GM18867 (cell line): ENCODE data around the gene EGFL6.
"Not testable (repeated sequence)": the region's sequence is repeated elsewhere in the genome, so short reads cannot be mapped to it uniquely, and the experiment has no call there.

Experiments used
- ATAC-seq: cut with Tn5 transposase; IDR thresholded peaks from one replicate; pipeline ENCODE4 v1.9.1; 2021; ENCODE audit warnings: mild to moderate bottlenecking, moderate library complexity; ENCODE audit not compliant: unreplicated experiment

The EGFL6 gene

DNA sequence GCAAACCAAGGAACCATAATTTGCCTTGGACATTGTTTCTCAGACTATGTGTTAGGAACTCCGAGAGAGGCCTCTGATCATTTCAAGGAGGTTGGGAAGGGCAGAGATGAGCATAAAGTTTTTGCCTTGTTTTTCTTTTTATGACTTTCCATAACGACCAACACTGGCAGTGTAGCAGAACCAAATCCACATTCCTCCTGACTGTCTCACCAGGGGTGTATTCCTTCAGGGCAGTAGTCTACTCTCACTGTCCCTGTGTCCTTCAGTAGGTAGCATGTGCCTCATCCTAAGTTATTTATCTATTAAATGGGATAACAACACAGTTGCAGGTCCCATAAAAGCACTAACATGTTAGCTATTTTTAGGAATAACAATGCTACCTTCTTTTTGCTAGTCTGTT lies 20.8 kb downstream of the EGFL6 start:
- ATAC-seq = no peak

DNA sequence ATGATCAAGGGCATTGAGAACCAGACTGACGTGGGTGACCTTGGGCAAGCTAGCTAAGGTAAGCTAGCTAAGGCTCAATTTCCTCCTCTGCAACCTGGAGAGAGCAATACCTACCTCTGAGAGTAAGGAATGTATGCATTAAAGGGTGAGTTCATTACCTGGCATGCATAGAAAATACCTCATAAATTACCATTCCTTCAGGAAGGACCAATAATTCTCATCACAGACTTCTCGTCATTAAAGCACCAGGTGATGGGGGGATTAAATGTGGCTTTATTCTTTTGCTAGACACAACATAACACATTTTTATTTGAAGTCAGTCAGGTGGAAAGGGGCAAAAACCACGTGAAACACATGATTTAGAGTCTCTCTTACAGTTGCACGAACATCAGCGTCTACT lies 21.5 kb downstream of the EGFL6 start:
- ATAC-seq = no peak

DNA sequence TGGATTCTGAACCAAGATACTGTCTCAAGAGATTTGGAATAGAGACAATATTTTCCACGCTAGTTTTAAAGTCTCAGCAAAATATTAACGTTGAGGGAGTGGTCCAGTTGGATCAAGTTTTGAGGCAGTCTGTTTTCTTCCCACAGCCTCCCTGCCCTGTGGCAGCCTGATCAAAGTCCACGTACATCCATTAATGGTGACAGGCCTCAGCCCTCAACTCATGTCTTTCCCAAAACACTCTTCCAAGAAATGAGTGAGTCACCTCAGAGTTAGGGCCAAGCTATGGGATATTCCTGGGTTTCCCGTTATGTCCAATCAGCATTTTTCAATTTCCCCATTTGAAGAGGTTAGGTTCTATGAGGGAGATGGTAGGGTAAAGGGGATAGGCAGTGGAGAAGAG lies 28.5 kb downstream of the EGFL6 start:
- no peak for ATAC-seq

DNA sequence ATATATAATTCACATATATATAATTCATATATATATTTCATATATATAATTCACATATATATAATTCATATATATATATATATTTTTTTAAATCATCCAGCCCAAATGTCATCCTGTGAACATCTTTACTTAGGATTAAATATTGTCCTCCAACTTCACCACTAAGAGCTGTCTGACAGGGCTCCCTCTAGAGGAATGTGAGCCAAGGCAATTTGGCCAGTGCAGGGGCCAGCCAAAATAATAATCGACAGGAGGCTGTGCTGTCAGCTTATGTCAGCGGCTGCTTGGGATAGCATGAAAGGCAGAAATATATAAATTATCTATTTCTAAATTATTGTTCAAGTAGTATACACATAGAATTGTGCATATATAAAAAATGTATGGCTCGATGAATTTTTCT lies 29.5 kb downstream of the EGFL6 start:
- ATAC-seq = no peak

DNA sequence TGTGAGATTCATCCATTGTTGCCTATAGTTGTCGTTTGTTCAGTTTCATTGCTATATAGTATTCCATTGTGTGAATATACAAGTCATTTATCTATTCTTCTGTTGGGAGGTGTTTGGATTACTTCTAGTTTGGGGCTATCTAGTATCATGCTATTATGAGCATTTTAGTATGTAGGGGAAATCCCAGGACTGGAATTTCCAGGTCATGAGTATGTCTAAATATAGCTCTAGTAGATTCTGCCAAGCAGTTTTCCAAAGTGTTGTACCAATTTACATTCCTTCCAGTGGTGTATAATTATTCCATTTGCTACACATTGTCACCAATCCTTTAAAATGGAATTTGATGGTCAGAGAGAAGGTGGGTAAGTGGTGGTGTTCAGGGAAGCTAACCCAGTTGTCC lies 30.1 kb downstream of the EGFL6 start:
- ATAC-seq = no peak

DNA sequence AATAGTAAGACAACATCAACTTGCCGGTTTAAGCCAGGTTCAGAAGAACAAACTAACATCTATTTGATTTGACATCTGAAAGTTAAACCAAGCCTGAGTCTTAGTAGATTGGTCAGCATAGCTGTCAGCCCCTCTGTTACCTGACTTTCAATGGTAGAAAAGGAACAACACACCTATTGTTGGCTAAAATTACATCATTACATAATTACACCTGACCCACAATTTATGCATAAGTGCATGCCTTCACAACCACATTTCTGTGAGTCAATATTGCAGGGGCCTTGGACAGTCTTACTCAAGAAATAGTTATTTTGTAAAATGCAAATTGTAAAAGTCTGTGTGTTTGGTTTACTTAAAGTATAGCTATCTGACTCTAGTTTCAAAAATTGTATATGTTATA lies 36.2 kb downstream of the EGFL6 start:
- ATAC-seq = no peak

DNA sequence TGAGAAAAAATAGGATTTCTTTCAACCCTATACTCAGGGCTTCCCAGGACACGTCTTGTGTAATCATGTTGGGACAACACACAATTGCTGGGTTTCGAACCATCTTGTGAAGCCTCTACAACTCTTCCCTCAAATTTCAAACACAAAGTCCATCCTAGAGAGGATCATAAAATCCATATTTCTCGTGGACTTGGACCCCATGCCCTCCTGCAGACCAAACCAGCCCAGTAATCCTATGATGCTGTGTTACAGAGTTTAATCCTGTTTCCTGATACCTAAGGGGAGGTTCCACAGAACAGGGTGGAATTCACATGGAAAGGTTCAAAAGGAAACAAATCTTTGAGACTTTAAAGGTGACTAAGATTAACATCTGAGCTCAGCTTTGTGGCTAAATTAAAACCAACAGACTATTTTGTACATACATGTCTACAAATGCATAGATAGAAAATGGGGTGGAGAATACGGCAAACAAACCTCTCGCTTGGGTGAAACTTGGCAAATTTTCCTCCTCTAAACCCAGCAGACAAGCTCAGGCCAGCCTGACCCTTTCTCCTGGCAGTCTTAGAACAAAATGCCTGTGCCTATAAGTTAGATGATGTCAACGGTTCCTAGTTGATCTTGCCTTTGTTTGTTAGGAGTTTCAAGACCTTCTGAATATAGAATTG lies 38.1 kb downstream of the EGFL6 start:
- no peak for ATAC-seq

DNA sequence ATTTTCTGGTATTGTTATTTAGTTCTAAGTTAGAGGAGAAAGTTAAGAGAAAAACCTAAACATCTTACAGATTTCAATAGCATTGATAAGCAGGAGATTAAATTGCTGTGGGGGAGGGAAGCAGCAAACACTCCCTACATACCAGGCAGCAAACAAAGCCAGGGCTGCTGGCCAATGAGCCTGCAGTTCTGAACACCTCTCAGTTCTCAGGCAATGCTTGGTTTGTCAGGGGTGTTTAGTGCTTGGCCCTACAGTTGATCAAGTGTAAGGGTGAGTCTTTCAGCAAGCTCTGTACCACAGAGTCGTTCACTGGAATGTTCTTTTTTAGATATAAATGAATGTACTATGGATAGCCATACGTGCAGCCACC lies 38.6 kb downstream of the EGFL6 start:
- ATAC-seq = no peak

DNA sequence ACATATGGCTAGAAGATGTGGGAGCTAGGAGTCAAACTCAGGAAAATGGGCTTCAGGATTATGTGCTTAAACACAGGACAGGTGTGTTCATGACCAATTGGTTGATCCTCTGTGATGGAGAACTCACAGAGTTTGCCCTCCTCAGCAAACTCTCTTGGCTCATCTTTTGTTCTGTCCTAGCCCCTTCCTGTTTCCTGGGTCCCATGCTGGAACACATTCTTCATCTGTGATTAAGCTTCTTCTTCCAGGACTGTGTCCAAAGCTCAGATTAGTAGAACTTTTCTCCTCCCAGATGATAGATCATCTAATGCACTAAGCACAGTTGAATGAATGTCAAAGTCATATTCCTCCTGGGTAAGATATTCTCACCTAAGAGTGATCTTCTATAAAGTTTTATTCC lies 44.8 kb downstream of the EGFL6 start:
- no peak for ATAC-seq

DNA sequence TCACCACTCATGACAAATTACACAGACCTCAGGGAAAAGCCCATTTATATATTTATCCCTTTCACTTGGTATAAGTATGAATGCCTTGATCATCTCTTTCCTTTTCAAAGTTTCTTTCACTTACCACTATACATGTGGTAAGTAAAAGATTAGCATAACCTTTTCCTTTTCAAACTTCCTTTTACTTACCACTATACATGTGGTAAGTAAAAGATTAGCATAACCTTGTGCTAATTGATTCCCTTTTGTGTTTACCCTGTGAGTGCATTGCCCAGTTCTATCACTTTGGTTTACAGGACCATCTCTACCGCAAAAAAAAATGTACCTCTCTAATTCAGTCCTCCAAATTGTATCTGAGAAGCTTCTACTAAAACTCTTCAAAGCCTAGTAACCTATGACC lies 50.8 kb downstream of the EGFL6 start:
- ATAC-seq = no peak

DNA sequence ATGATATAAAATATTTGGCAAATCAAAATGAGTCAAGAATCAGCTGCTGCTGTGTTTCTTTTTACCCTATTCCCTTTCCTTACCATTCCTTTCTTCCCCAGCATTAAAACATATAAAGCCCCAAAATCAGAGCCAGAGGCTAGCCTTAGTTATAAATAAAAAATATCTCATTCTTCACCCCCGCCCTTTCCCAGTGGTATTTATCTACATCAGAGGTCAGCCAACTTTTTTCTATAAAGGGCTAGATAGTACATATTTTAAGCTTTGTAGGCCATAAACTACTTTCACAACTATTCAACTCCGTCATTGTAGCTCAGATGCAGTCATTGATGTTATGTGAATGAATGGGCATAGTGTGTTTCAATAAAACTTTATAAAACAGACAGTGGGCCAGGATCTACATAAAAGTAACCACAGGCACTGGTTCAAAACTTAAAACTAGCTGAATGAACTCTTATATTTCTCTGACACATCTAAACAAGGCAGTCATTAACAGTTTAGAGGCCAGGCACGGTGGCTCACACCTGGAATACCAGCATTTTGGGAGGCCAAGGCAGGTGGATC lies 53.1 kb downstream of the EGFL6 start:
- ATAC-seq = no peak

DNA sequence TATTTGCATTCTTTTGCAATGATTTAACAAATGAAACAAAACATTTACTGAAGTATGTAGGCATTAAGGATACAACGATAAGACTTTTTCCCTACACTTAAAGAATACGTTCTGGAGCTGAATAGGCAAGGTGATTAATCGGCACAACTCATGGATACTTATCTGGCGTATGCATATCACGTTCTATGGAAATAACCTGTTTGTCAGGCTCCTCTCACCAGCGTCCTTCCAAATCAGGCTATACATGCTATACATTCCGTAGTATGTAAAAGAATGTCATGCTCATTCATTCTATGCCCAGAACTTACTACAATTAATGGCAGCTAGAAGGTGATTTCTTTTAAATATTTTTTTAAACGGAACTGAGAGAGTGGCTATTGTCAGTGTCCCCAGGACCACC lies 57.9 kb downstream of the EGFL6 start:
- ATAC-seq = no peak

DNA sequence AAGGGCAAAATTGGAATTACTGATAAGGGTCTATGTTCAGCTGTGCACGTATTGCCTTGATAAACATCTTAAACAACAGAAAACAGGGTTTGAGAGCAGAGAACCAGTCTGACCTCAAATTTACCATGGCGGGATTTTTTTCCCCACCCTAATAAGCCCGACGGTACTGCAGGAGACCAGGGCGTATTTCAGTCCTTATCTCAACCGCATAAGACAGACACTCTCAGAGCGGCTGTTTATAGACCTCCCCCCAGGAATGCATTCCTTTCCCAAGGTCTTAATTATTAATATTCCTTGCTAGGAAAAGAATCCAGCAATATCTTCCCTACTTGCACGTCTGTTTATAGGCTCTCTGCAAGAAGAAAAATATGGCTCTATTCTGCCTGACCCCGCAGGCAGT lies 67.8 kb downstream of the EGFL6 start:
- not testable (repeated sequence) for ATAC-seq

DNA sequence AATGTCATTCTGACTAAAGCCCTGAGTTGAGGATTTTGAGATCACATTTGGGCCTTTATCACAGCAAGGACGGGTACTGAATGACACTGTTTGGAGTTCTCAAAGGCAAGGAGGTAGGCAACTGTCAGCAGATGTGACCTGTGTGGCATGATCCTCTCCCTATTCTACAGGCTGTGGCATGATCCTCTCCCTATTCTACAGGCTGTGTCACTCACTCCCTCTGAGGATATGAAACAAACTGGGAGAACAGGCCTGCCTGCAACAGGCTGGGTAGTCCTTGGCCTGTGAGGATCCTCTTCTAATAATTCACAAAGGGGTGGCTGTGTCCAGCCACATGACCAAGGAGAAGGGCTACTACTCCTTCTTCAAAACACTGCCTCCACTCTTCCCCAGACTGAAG lies 68.6 kb downstream of the EGFL6 start:
- ATAC-seq = no peak

DNA sequence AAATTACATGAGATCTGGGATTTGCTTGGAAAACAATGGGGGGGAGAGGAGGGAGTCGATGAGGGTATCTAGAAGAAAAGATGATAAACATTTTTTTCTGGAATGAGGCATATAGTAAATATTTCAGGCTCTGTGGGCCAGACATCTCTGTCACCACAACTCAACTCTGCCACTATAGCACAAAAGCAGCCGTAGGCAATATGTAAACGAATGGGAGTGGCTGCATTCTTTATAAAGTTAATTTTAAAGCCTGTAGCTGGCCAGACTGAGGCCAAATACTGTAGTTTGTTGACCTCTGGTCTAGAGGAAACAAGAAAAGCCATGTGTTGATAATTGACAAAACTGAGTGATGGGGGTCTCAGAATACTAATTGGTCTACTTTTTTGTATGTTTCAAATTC lies 69.4 kb downstream of the EGFL6 start:
- ATAC-seq = no peak

DNA sequence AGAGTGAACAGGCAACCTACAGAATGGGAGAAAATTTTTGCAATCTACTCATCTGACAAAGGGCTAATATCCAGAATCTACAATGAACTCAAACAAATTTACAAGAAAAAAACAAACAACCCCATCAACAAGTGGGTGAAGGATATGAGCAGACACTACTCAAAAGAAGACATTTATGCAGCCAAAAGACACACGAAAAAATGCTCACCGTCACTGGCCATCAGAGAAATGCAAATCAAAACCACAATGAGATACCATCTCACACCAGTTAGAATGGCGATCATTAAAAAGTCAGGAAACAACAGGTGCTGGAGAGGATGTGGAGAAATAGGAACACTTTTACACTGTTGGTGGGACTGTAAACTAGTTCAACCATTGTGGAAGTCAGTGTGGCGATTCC lies 72.3 kb downstream of the EGFL6 start:
- ATAC-seq = not testable (repeated sequence)

DNA sequence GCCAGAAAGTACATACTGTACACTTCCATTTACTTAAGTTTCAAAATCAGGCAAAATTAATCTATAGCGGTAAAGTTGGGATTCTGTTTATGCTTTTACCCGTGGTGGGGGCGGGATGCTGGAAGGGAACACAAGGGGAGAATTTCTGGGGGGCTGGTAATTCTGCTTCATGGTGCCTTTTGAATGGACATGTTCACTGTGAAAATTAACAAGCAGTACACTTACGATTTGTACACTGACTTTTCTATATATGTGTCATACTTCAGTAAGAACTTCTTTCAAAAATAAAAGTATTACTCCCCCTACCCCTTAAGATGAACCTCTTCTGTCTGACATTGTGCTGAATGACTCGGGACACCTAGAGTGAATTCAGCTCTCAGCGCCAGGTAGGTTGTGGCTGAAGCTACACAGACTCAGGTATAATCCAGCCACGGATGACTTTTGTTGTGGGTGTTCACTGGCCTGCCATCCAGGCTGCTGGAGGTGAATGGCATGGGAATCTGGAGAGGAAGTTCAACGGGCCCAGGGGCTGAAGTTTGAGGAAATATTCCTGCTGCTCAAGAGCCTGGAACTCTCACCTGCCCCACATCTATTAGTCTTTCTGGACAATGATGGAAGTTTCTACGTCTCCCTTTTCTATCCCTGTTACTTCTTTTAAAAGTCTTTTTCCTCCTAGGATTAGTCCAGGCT lies 76.2 kb downstream of the EGFL6 start:
- ATAC-seq = no peak

DNA sequence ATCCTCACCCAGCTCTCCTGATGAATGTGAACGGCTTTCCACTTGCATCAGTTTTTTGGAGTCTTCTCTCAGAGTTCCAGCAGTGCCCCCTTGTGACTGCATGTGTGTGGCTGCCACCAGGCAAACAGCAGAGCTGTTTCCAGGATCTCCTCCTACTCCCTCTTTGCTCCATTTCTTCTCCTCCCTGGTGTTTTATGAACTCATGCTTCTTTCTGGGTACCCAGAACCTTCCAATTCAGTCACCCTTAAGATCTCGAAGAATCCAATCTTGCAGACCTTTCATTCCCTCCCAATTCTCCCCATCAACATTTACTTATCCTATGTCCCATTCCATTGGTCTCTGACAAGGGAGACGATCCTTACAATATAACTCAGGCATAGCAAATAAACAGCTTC lies 76.8 kb downstream of the EGFL6 start:
- ATAC-seq = no peak

DNA sequence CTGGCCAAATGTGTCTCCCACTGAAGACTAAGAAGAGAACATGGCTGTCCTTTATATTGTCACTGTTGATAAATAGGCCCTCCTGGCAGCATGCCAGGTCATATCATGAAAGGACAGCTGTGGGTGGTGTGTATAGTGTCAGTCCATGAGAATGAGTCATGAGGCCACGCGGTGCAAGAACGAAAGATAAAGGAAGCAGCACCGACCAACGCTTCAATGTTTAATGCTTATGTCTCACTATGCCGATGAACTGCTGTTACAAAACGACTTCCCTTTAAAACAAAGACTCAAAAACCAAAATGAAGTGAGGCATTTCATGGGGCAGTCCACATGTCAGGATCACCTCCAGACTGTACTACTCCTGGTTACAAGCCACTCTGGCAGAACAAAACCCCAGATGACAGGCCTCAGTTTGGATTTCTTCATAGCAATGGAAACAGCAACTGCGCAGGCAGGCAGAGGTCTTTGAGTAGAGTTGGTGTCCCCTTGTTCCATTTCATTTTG lies 78.4 kb downstream of the EGFL6 start:
- ATAC-seq = no peak

DNA sequence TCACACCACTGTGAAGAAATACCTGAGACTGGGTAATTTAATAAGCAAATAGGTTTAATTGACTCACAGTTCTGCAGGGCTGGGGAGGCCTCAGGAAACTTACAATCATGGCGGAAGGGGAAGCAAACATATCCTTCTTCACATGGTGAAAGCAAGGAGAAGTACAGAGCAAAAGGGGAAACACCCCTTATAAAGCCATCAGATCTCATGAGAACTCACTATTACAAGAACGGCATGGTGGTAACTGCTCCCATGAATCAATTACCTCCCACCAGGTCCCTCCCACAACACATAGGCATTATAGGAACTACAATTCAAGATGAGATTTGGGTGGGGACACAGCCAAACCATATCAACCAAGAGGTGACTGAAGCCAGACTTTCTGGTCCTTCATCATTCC lies 78.9 kb downstream of the EGFL6 start:
- not testable (repeated sequence) for ATAC-seq

DNA sequence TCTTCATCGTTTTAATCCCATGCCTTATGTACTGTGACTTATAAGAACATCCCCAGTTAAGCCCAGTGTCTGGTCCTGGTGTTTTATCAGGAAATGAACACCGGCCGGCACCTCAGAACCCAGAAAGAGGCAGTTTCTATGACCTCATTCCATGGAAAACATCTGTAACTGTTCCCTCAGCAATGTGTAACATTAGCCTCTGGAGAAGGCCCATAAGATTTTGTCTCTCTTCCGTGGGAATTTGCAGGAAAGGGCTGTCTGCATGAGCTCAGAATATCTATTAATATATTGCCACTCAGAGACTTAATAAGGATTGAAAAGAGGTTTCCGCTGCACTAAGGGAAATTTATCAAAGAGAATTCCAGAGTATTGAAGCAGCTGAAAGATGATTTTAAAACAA lies 80.4 kb downstream of the EGFL6 start:
- no peak for ATAC-seq

DNA sequence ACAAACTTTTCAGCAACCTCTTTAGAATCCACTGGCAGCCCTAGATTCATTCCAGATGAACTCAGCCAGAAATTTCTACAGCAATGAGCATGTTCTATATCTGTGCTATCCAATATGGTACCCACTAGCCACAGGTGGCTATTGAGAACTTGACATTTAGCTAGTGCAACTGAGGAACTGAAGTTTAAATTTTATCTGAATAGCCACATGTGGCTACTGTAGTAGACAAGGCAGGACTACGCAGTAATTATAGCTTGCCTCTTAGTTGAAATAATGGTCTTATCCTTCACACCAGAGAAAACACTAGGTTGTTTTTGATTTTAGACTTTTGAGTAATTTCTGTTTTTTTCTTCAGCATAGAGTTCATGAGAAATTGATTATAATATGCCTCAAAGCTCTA lies 80.9 kb downstream of the EGFL6 start:
- no peak for ATAC-seq

DNA sequence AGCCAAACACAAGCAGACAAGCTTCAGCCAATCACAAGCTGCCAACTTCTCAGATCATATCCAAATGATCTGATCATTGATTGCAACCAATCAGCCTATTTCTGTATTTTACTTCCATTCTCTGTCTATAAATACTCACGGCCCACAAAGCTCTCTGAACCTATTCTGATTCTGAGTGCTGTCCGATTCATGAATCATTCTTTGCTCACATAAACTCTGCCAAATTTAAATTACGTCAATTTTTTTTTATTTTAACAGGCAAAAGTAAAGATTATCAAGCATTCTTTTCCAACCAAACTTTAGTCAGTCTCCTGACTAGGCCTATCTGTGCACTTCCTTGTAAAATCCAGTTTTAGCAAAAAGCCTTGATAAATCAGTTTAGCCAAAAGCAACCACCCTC lies 81.7 kb downstream of the EGFL6 start:
- no peak for ATAC-seq
